NT2/D1 (cell line): ENCODE measurements around the gene BBS9.

ENCODE experiments used
- SUZ12 ChIP-seq: IDR thresholded peaks from 2 replicates; pipeline ENCODE4 v1.6.1; 2011; ENCODE audit not compliant: insufficient read length, insufficient read depth; ENCODE audit errors: extremely low read depth
- ZNF274 ChIP-seq: IDR thresholded peaks from 2 replicates; pipeline ENCODE4 v1.6.1; 2011; ENCODE audit warnings: mild to moderate bottlenecking, low read depth, low read length

DNA sequence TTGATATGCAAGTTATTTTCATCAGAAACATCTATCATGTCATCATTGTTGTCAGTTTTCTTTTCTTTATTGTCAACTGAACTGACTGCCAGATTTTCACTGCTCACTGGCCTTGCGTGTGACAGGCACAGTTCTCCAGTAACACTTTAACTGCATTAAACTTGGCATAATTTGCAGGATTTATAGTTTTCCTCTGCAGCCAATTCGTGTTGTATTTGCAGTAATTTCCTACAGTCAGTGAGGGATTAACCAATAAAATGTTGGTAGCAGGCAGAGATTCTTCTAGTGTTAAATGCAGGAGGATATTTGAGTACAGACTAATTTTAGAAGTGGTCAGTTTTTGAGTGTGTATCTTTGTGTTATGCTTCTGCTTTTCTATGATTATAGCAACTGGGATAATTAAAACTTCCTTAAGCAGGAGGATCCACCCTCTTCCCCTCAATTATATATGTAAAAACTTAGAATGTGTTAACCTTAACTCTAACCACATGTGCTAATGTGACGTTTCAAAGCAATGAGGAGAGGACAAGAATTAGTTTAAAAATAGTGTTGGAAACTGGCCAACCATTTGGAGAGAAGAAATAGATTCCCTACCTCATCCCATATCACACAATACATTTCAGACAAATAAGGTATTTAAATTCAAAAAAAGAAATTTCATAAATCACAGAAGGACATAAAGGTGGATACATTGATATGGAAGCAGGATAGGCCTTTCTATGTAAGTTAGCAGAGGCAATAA, 410.5 kb downstream of the BBS9 start:
- TF ChIP-seq SUZ12: no peak
- TF ChIP-seq ZNF274: no peak
